GM12801 (cell line): ENCODE results near the gene PTGIS.

Experiments
- CTCF ChIP-seq: IDR thresholded peaks from one replicate; pipeline ENCODE4 v1.5.1; 2011; ENCODE audit warnings: control low read depth; ENCODE audit not compliant: insufficient read length; ENCODE audit errors: extremely low read depth

The PTGIS gene

GRCh38 chr20:49561256-49561655 lies 6.7 kb downstream of the PTGIS start:
- no peak for TF ChIP-seq CTCF

GRCh38 chr20:49560646-49561045 lies 7.3 kb downstream of the PTGIS start:
- TF ChIP-seq CTCF: no peak

GRCh38 chr20:49560186-49560585 lies 7.8 kb downstream of the PTGIS start:
- TF ChIP-seq CTCF: no peak

- no peak for TF ChIP-seq CTCF
These were observed 8.4 kb downstream of the PTGIS start for GRCh38 chr20:49559411-49560081.

- TF ChIP-seq CTCF: no peak
These were observed 9.1 kb downstream of the PTGIS start for GRCh38 chr20:49558826-49559225.

GRCh38 chr20:49557449-49557848 lies 10.5 kb downstream of the PTGIS start:
- TF ChIP-seq CTCF: no peak

- no peak for TF ChIP-seq CTCF
These were observed 11.3 kb downstream of the PTGIS start for GRCh38 chr20:49556621-49557020.
